8988T (cell line): ENCODE results near the gene KCNA5.

Experiments used
- DNase-seq: peaks from one replicate; pipeline ENCODE4 v3.0.0; 2011

Gene KCNA5

GRCh38 chr12:5043589-5044419, at the start of gene KCNA5:
Gene KCNA5, plus strand, starts transcription at chr12:5043879. Its CDS starts 269 bp downstream, at chr12:5044148.
- no peak for DNase-seq

- no peak for DNase-seq
Observed at GRCh38 chr12:4994622-4995021, 49.1 kb upstream of the KCNA5 start.

- no peak for DNase-seq
Observed at GRCh38 chr12:4996714-4997113, 47.0 kb upstream of the KCNA5 start.

GRCh38 chr12:4997939-4998338, 45.7 kb upstream of the KCNA5 start:
- DNase-seq, result no peak

GRCh38 chr12:5000204-5000603, 43.5 kb upstream of the KCNA5 start:
- no peak for DNase-seq

GRCh38 chr12:5000658-5001385, 42.9 kb upstream of the KCNA5 start:
- DNase-seq, result no peak

GRCh38 chr12:5003025-5003666, 40.5 kb upstream of the KCNA5 start:
- no peak for DNase-seq

GRCh38 chr12:5008661-5009060, 35.0 kb upstream of the KCNA5 start:
- no peak for DNase-seq

GRCh38 chr12:5010151-5010550, 33.5 kb upstream of the KCNA5 start:
- no peak for DNase-seq

GRCh38 chr12:5012337-5012736, 31.3 kb upstream of the KCNA5 start:
- no peak for DNase-seq

- DNase-seq, result no peak
Observed at GRCh38 chr12:5013266-5013730, 30.4 kb upstream of the KCNA5 start.

GRCh38 chr12:5014269-5014668, 29.4 kb upstream of the KCNA5 start:
- DNase-seq, result no peak

GRCh38 chr12:5015711-5016492, 27.8 kb upstream of the KCNA5 start:
- DNase-seq, result no peak

GRCh38 chr12:5016526-5016925, 27.2 kb upstream of the KCNA5 start:
- no peak for DNase-seq

GRCh38 chr12:5017638-5018348, 25.9 kb upstream of the KCNA5 start:
- DNase-seq, result no peak

- no peak for DNase-seq
Observed at GRCh38 chr12:5018677-5019076, 25.0 kb upstream of the KCNA5 start.

GRCh38 chr12:5022025-5022424, 21.7 kb upstream of the KCNA5 start:
- no peak for DNase-seq

- DNase-seq, result peak; percentile 50
Observed at GRCh38 chr12:5022465-5023061, 21.1 kb upstream of the KCNA5 start.

- no peak for DNase-seq
Observed at GRCh38 chr12:5023842-5024241, 19.8 kb upstream of the KCNA5 start.

- DNase-seq, result no peak
Observed at GRCh38 chr12:5026342-5026938, 17.2 kb upstream of the KCNA5 start.
